NT2/D1 (cell line): Measurements from ENCODE around the gene TGM2.

Experiments used
- DNase-seq: peaks from one replicate; pipeline ENCODE4 v3.0.0-alpha.2; 2011; ENCODE audit warnings: low read depth, low spot score
- H3K27me3 ChIP-seq: 2 replicates; pipeline ENCODE4 v1.6.0; 2011; ENCODE audit warnings: mild to moderate bottlenecking; ENCODE audit not compliant: insufficient read length, insufficient read depth
- H3K36me3 ChIP-seq: 2 replicates; pipeline ENCODE4 v1.6.1; 2011; ENCODE audit warnings: mild to moderate bottlenecking, low read length, mixed read lengths; ENCODE audit not compliant: insufficient read depth, insufficient read length
- H3K4me1 ChIP-seq: 2 replicates; pipeline ENCODE4 v1.5.1; 2011; ENCODE audit not compliant: insufficient read depth, insufficient read length
- H3K4me3 ChIP-seq: 2 replicates; pipeline ENCODE4 v1.5.1; 2011; ENCODE audit warnings: low read depth; ENCODE audit not compliant: insufficient read length
- H3K9ac ChIP-seq: 2 replicates; pipeline ENCODE4 v1.6.0; 2011; ENCODE audit warnings: low read depth; ENCODE audit not compliant: insufficient read length
- H3K9me3 ChIP-seq: 2 replicates; pipeline ENCODE4 v1.5.1; 2011; ENCODE audit warnings: mild to moderate bottlenecking, low read length; ENCODE audit not compliant: insufficient read depth
- SUZ12 ChIP-seq: IDR thresholded peaks from 2 replicates; pipeline ENCODE4 v1.6.1; 2011; ENCODE audit not compliant: insufficient read length, insufficient read depth; ENCODE audit errors: extremely low read depth
- YY1 ChIP-seq: IDR thresholded peaks from 2 replicates; pipeline ENCODE4 v1.6.1; 2011; ENCODE audit not compliant: insufficient read length, insufficient read depth
- ZNF274 ChIP-seq: IDR thresholded peaks from 2 replicates; pipeline ENCODE4 v1.6.1; 2011; ENCODE audit warnings: mild to moderate bottlenecking, low read depth, low read length

TGM2 gene

GRCh38 chr20:38112930-38113294, 52.2 kb downstream of the TGM2 start:
- Histone ChIP-seq H3K9ac (no peak overlapping the region), H3K27me3 (no peaks in the 10 kb centered on the region), H3K4me1 (no peaks in the 10 kb centered on the region), H3K9me3 (no peaks in the 10 kb centered on the region), H3K4me3 (no peak overlapping the region), H3K36me3 (no peaks in the 10 kb centered on the region)
- TF ChIP-seq ZNF274 (no peak), SUZ12 (no peak), YY1 (no peak)
- DNase-seq = no peak

- Histone ChIP-seq H3K9me3 (no peaks in the 10 kb centered on the region), H3K4me1 (no peaks in the 10 kb centered on the region), H3K27me3 (no peaks in the 10 kb centered on the region), H3K9ac (no peak overlapping the region), H3K36me3 (no peaks in the 10 kb centered on the region), H3K4me3 (no peak overlapping the region)
- no peak for DNase-seq
- TF ChIP-seq SUZ12 (no peak), ZNF274 (no peak), YY1 (no peak)
Measured at GRCh38 chr20:38112261-38112929, 52.7 kb downstream of the TGM2 start.

GRCh38 chr20:38111366-38112232, 53.5 kb downstream of the TGM2 start:
- no peak for DNase-seq
- Histone ChIP-seq H3K27me3 (no peaks in the 10 kb centered on the region), H3K36me3 (no peaks in the 10 kb centered on the region), H3K9ac (no peak overlapping the region), H3K9me3 (no peaks in the 10 kb centered on the region), H3K4me1 (no peaks in the 10 kb centered on the region), H3K4me3 (no peak overlapping the region)
- TF ChIP-seq ZNF274 (no peak), YY1 (no peak), SUZ12 (no peak)

- no peaks in the 10 kb centered on the region for H3K27me3 ChIP-seq
- no peak overlapping the region for H3K4me3 ChIP-seq
- no peaks in the 10 kb centered on the region for H3K36me3 ChIP-seq
- H3K4me1 ChIP-seq = no peaks in the 10 kb centered on the region
- DNase-seq = no peak
- TF ChIP-seq SUZ12 (no peak), ZNF274 (no peak)
- no peaks in the 10 kb centered on the region for H3K9me3 ChIP-seq
- H3K9ac ChIP-seq = no peak overlapping the region
Measured at GRCh38 chr20:38110525-38111178, 54.4 kb downstream of the TGM2 start.

- TF ChIP-seq SUZ12 (no peak), YY1 (no peak), ZNF274 (no peak)
- DNase-seq = no peak
- H3K27me3 ChIP-seq = no peaks in the 10 kb centered on the region
Measured at GRCh38 chr20:38109591-38110524, 55.2 kb downstream of the TGM2 start.

GRCh38 chr20:38108986-38109541, 56.0 kb downstream of the TGM2 start:
- no peak for DNase-seq

More at GRCh38 chr20:38109591-38110524, 55.2 kb downstream of the TGM2 start:
- Histone ChIP-seq H3K4me1 (no peaks in the 10 kb centered on the region), H3K4me3 (no peak overlapping the region), H3K9me3 (no peaks in the 10 kb centered on the region), H3K9ac (no peak overlapping the region), H3K36me3 (no peaks in the 10 kb centered on the region)

More at GRCh38 chr20:38108986-38109541, 56.0 kb downstream of the TGM2 start:
- Histone ChIP-seq H3K4me3 (no peak overlapping the region), H3K4me1 (no peaks in the 10 kb centered on the region), H3K9ac (no peak overlapping the region), H3K27me3 (no peaks in the 10 kb centered on the region), H3K36me3 (no peaks in the 10 kb centered on the region), H3K9me3 (no peaks in the 10 kb centered on the region)
- TF ChIP-seq YY1 (no peak), SUZ12 (no peak), ZNF274 (no peak)
